IMR-90 (cell line): ENCODE measurements around the gene PSMD14. TPM values are rescaled to one million over a fixed set of nuclear protein-coding genes. Genes with fewer than 3 reads are reported as not detected.
"Not testable (repeated sequence)": the region's sequence is repeated elsewhere in the genome, so short reads cannot be mapped to it uniquely, and the experiment has no call there.

Experiments
- ATAC-seq: fragments of 200-7000 bp; cut with Tn5 transposase; 2 replicates; pipeline ENCODE4 v1.9.1; 2020; ENCODE audit warnings: low read depth, mild to moderate bottlenecking, moderate library complexity
- BruUV-seq: library from RNA; stranded (reverse); fragments of 400-500 nt; replicated peaks from 2 replicates; lab custom pipeline; 2021; lab: Mats Ljungman, UMichigan
- CTCF ChIA-PET: fragments of 300-600 bp; formaldehyde crosslinking; extraction: SDS; loops from one replicate; lab custom pipeline; 2021; ENCODE audit warnings: antibody characterized with exemption; lab: Yijun Ruan, JAX
- POLR2A ChIA-PET: fragments of 300-600 bp; sonication (Branson Sonifier 250); formaldehyde crosslinking; loops from one replicate; lab custom pipeline; 2022; ENCODE audit warnings: antibody characterized with exemption; ENCODE audit not compliant: unreplicated experiment; lab: Charles Lee
- DNase-seq: peaks from one replicate; pipeline ENCODE4 v3.0.0; 2013
- H2AFZ ChIP-seq: replicated peaks from 2 replicates; pipeline ENCODE3; 2013; ENCODE audit warnings: low read length, mild to moderate bottlenecking; ENCODE audit not compliant: poor library complexity
- H2AK5ac ChIP-seq: 2 replicates; pipeline ENCODE4 v1.6.1; 2013; ENCODE audit warnings: low read depth, low read length, inconsistent platforms
- H2AK9ac ChIP-seq: replicated peaks from 2 replicates; pipeline ENCODE3; 2013; ENCODE audit warnings: mild to moderate bottlenecking, low read depth, low read length, moderate library complexity; ENCODE audit not compliant: poor library complexity
- H2BK120ac ChIP-seq: 2 replicates; pipeline ENCODE4 v1.6.1; 2013; ENCODE audit warnings: low read depth, low read length, inconsistent platforms
- H2BK15ac ChIP-seq: 3 replicates; pipeline ENCODE4 v1.6.1; 2013; ENCODE audit warnings: low read depth, low read length, inconsistent platforms
- H2BK20ac ChIP-seq: 2 replicates; pipeline ENCODE4 v1.6.1; 2013; ENCODE audit warnings: low read depth, mild to moderate bottlenecking, inconsistent platforms, low read length, moderate library complexity
- H2BK5ac ChIP-seq: 2 replicates; pipeline ENCODE4 v1.6.1; 2013; ENCODE audit warnings: mild to moderate bottlenecking, low read depth, low read length, inconsistent platforms; ENCODE audit not compliant: poor library complexity, severe bottlenecking
- H3K14ac ChIP-seq: replicated peaks from 2 replicates; pipeline ENCODE4 v1.6.1; 2013; ENCODE audit warnings: low read depth, low read length, inconsistent platforms
- H3K18ac ChIP-seq: 2 replicates; pipeline ENCODE4 v1.6.1; 2013; ENCODE audit warnings: low read depth, low read length, control low read depth
- H3K23ac ChIP-seq: 2 replicates; pipeline ENCODE4 v1.6.1; 2013; ENCODE audit warnings: low read depth, low read length, inconsistent platforms
- H3K27ac ChIP-seq: 2 replicates; pipeline ENCODE4 v1.5.1; 2013; ENCODE audit warnings: mild to moderate bottlenecking, control low read depth, low read length; ENCODE audit not compliant: insufficient read depth
- H3K27me3 ChIP-seq: 2 replicates; pipeline ENCODE4 v1.6.1; 2013; ENCODE audit warnings: low read length; ENCODE audit not compliant: control insufficient read depth, insufficient read depth
- H3K36me3 ChIP-seq: 2 replicates; pipeline ENCODE4 v1.6.1; 2013; ENCODE audit warnings: low read length, mixed read lengths; ENCODE audit not compliant: control insufficient read depth, insufficient read depth
- H3K4ac ChIP-seq: 2 replicates; pipeline ENCODE4 v1.6.1; 2013; ENCODE audit warnings: low read depth, low read length, inconsistent platforms
- H3K4me1 ChIP-seq: 2 replicates; pipeline ENCODE4 v1.6.1; 2013; ENCODE audit warnings: low read length, mixed read lengths; ENCODE audit not compliant: control insufficient read depth, insufficient read depth
- H3K4me2 ChIP-seq: 2 replicates; pipeline ENCODE4 v1.6.1; 2013; ENCODE audit warnings: low read depth, mild to moderate bottlenecking, control low read depth, low read length, moderate library complexity
- H3K4me3 ChIP-seq: 2 replicates; pipeline ENCODE4 v1.5.1; 2013; ENCODE audit warnings: low read depth, mild to moderate bottlenecking, control low read depth, low read length, moderate library complexity; ENCODE audit not compliant: insufficient read depth
- H3K56ac ChIP-seq: 2 replicates; pipeline ENCODE4 v1.6.1; 2013; ENCODE audit warnings: low read length, inconsistent platforms; ENCODE audit not compliant: insufficient read depth; ENCODE audit errors: extremely low read depth
- H3K79me1 ChIP-seq, 2 experiments: 2 replicates each; pipeline ENCODE4 v1.6.1; 2013; ENCODE audit warnings: low read length in 2 of 2, inconsistent platforms in 1 of 2, low read depth in 1 of 2
- H3K9ac ChIP-seq: 2 replicates; pipeline ENCODE4 v1.6.1; 2013; ENCODE audit warnings: low read depth, low read length, control low read depth
- H3K9me1 ChIP-seq: 2 replicates; pipeline ENCODE4 v1.6.1; 2013; ENCODE audit warnings: low read length, inconsistent platforms; ENCODE audit not compliant: insufficient read depth
- H3K9me3 ChIP-seq: 2 replicates; pipeline ENCODE4 v1.6.1; 2013; ENCODE audit warnings: low read length; ENCODE audit not compliant: control insufficient read depth, insufficient read depth
- H4K20me1 ChIP-seq: 2 replicates; pipeline ENCODE4 v1.6.1; 2013; ENCODE audit warnings: low read length, inconsistent platforms; ENCODE audit not compliant: insufficient read depth
- H4K5ac ChIP-seq: 2 replicates; pipeline ENCODE4 v1.6.1; 2013; ENCODE audit warnings: mild to moderate bottlenecking, low read depth, low read length, control low read depth
- H4K8ac ChIP-seq, 2 experiments: 2 replicates each; pipeline ENCODE4 v1.6.1; 2013; ENCODE audit warnings: low read depth in 2 of 2, low read length in 2 of 2, control low read depth in 1 of 2, inconsistent platforms in 1 of 2
- H4K91ac ChIP-seq: 2 replicates; pipeline ENCODE4 v1.6.1; 2013; ENCODE audit warnings: low read depth, low read length, inconsistent platforms; ENCODE audit not compliant: insufficient read depth
- CEBPB ChIP-seq: IDR thresholded peaks from 2 replicates; pipeline ENCODE4 v1.6.1; 2012; ENCODE audit warnings: low read depth, low read length, improper control_type of control experiment
- CHD1 ChIP-seq: IDR thresholded peaks from 2 replicates; pipeline ENCODE4 v1.6.1; 2012; ENCODE audit warnings: low read depth, low read length, improper control_type of control experiment
- POLR2A ChIP-seq: IDR thresholded peaks from 2 replicates; pipeline ENCODE4 v1.6.1; 2012; ENCODE audit warnings: mild to moderate bottlenecking, low read depth, low read length
- SMC3 ChIP-seq: fragments of 150-350 bp; IDR thresholded peaks from 2 replicates; pipeline ENCODE4 v1.6.1; 2016; ENCODE audit warnings: low read depth, mild to moderate bottlenecking, antibody characterized with exemption, low read length, moderate library complexity
- WGBS, 2 experiments: methylation state at CpG; one replicate each; pipeline versions ENCODE4 v1.1.5 to v1.1.7; 2013; ENCODE audit warnings: missing lambda C conversion rate in 2 of 2; ENCODE audit not compliant: insufficient read length in 1 of 2; ENCODE audit errors: extremely low coverage in 2 of 2; 5-methylcytosine and 5-hydroxymethylcytosine counted together
- dilution Hi-C: fragments of 300-500 bp; cut with HindIII; formaldehyde crosslinking; loops from one replicate; pipeline ENCODE4 v1.14.3; 2018; ENCODE audit warnings: low sequenced_read_pairs; ENCODE audit not compliant: unreplicated experiment
- in situ Hi-C: fragments of 300-500 bp; cut with MboI; formaldehyde crosslinking; loops from 3 replicates; pipeline ENCODE4 v1.14.3; 2019; ENCODE audit warnings: low sequenced_read_pairs, inconsistent platforms, mixed read lengths
- intact Hi-C: fragments of 100-400 bp; cut with micrococcal nuclease; formaldehyde crosslinking; loops from 2 replicates; pipeline ENCODE4 v1.10.0; 2022
- polyA plus RNA-seq, 3 experiments: library from polyadenylated mRNA; depleted of rRNA; stranded (reverse); fragments of >200 nt; gene quantifications; 2 replicates each; pipeline ENCODE4 v1.2.3, GENCODE V29; 2012; ENCODE audit warnings: low replicate concordance in 1 of 3
- total RNA-seq: library from RNA; depleted of rRNA; stranded (reverse); fragments of >200 nt; gene quantifications from 2 replicates; pipeline ENCODE4 v1.2.3, GENCODE V29; 2012

PSMD14 gene
- total and polyA plus RNA-seq, 2 of the 4 experiments (the other 2 are of a cell fraction): 59.3 to 110 TPM

GRCh38 chr2:161358838-161359237, 50.6 kb downstream of the PSMD14 start:
- H3K23ac ChIP-seq: no peak overlapping the region
- ChIA-PET POLR2A (no interaction called here), CTCF (interaction anchor here (0.6 kb wide), 1 partner anchor 776 kb away, joined by 3 read pairs; no protein-coding TSS in a partner anchor)
- DNase-seq (no peak), ATAC-seq (no peak)
- TF ChIP-seq CHD1 (no peak), POLR2A (no peak), CEBPB (peak; percentile 10; the same call in 1 of the 2 replicates), SMC3 (no peak)
- no peak overlapping the region for H2AK9ac ChIP-seq
- no peaks in the 10 kb centered on the region for H3K27me3 ChIP-seq
- H4K91ac ChIP-seq: no peak overlapping the region
- peaks cover 7% of the 10 kb centered on the region; the same call in 1 of the 2 replicates for H3K9me1 ChIP-seq
- H2BK120ac ChIP-seq: no peak overlapping the region
- H3K4ac ChIP-seq: no peak overlapping the region
- no peak overlapping the region; the same call in 1 of the 2 replicates for H2AK5ac ChIP-seq
- H4K20me1 ChIP-seq: peaks cover 7% of the 10 kb centered on the region; the same call in 1 of the 2 replicates
- H3K36me3 ChIP-seq: 0 out of 2 replicates have a peak, but pooled peaks cover 3% of the 10 kb centered on the region
- H3K4me2 ChIP-seq: no peak overlapping the region
- H2BK15ac ChIP-seq: no peak overlapping the region
- no peak overlapping the region for H3K4me3 ChIP-seq
- peaks cover 30 to 44% of the 10 kb centered on the region in 2 experiments for H3K79me1 ChIP-seq
- H3K9me3 ChIP-seq: peaks cover 8% of the 10 kb centered on the region
- WGBS, 2 experiments: no CpG with 5 or more reads among the region's 3 CpGs
- no peak overlapping the region for H2BK20ac ChIP-seq
- dilution Hi-C loops: no loop called here
- H3K9ac ChIP-seq: no peak overlapping the region
- intact Hi-C loops: no loop called here
- no peak overlapping the region for H3K14ac ChIP-seq
- in situ Hi-C loops: no loop called here
- no peak overlapping the region for H2BK5ac ChIP-seq
- no peak overlapping the region for H3K56ac ChIP-seq
- peaks cover 4% of the 10 kb centered on the region; the same call in 1 of the 2 replicates for H3K4me1 ChIP-seq
- H3K18ac ChIP-seq: no peak overlapping the region
- no peak overlapping the region for H3K27ac ChIP-seq
- no peak overlapping the region for H4K8ac ChIP-seq
- no peak overlapping the region for H2AFZ ChIP-seq
- no peak overlapping the region for H4K5ac ChIP-seq
- no TSS peak for BruUV-seq

- H2AK5ac ChIP-seq, CTCF ChIA-PET, in situ Hi-C loops, H3K27me3 ChIP-seq, intact Hi-C loops, H3K4me2 ChIP-seq, H2BK120ac ChIP-seq, H3K4ac ChIP-seq, H2AK9ac ChIP-seq, DNase-seq, H3K23ac ChIP-seq, H2BK5ac ChIP-seq, H4K20me1 ChIP-seq, H3K4me3 ChIP-seq, H3K18ac ChIP-seq, H2BK20ac ChIP-seq, H3K9me1 ChIP-seq, H3K9ac ChIP-seq, dilution Hi-C loops, H3K56ac ChIP-seq, POLR2A ChIA-PET, H3K27ac ChIP-seq, H4K5ac ChIP-seq, H4K8ac ChIP-seq, H3K4me1 ChIP-seq, H4K91ac ChIP-seq, BruUV-seq, H2BK15ac ChIP-seq, H3K9me3 ChIP-seq, ATAC-seq, H2AFZ ChIP-seq, H3K14ac ChIP-seq, H3K36me3 ChIP-seq: not testable (repeated sequence)
- no CpG with 5 or more reads among the region's 8 CpGs for WGBS, 2 experiments
- peaks cover 33 to 45% of the 10 kb centered on the region in 2 experiments for H3K79me1 ChIP-seq
These were observed 52.0 kb downstream of the PSMD14 start for GRCh38 chr2:161360095-161360654.
